Adipocyte (in vitro differentiated cells): ENCODE results near the gene SRC.

Experiments used
- DNase-seq: peaks from one replicate; pipeline ENCODE4 v3.0.0-alpha.2; 2015; ENCODE audit warnings: low read depth
- H3K27me3 ChIP-seq: replicated peaks from 2 replicates; pipeline ENCODE4 v1.7.0; 2013; ENCODE audit warnings: mild to moderate bottlenecking, low read length, moderate library complexity; ENCODE audit not compliant: control insufficient read depth, insufficient read depth
- H3K36me3 ChIP-seq: 2 replicates; pipeline ENCODE4 v1.7.0; 2013; ENCODE audit warnings: low read length, mild to moderate bottlenecking, moderate library complexity; ENCODE audit not compliant: control insufficient read depth, insufficient read depth, severe bottlenecking
- H3K4me1 ChIP-seq: 2 replicates; pipeline ENCODE4 v1.7.0; 2013; ENCODE audit warnings: mild to moderate bottlenecking, low read length, moderate library complexity; ENCODE audit not compliant: control insufficient read depth, insufficient read depth
- H3K4me3 ChIP-seq: 2 replicates; pipeline ENCODE4 v1.7.0; 2013; ENCODE audit warnings: mild to moderate bottlenecking, low read length, moderate library complexity
- H3K9ac ChIP-seq: 2 replicates; pipeline ENCODE4 v1.7.0; 2013; ENCODE audit warnings: mild to moderate bottlenecking, low read length, moderate library complexity
- H3K9me3 ChIP-seq: 2 replicates; pipeline ENCODE4 v1.7.0; 2013; ENCODE audit warnings: mild to moderate bottlenecking, low read length, moderate library complexity; ENCODE audit not compliant: control insufficient read depth

SRC gene

DNA sequence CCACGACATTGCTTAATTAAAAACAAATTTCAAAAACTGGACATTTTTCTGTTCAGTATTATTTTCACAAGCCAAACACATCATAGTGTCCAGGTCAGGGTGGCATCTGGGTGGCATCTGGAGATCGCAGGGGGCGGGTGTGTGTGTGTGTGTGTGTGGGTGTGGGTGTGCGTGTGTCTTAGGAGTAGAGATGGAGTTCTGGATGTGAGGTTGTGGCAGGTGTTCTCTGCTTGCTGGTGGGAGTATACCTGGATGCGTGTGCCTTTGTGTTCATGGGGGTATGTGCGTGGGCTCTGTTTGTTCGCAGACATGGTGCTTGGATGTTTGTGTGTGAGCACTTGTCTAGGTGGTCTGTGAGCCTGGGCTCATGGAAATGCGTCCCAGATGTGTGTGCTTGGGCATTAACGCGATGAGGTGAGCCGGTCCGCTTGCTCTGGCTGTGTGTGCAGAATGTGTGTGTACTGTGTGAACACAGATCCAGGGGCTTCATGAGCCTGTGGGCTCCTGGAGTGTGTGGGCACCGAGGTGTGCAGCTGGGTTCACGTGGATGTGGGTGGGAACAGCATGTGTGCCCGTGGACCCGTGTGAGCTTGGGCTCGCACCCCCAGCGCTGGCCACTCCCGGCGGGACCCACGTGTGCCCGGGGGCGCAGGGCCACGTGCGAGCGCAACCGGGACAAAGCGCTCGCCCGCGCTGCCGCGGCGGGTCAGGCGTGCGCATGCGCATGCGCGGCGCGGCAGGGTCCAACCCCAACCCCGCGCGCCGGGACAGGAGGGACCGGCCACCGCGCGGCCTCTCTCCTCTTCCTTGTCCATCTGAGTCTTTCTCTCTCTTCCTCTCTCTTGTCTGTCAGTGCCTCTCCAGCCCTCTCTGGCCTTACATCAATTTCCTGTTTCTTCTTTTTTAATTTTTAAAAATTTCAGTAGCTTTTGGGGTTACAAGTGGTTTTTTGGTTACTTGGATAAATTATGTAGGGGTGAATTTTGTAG lies 60.4 kb downstream of the SRC start:
- peak; percentile 76 for DNase-seq

DNA sequence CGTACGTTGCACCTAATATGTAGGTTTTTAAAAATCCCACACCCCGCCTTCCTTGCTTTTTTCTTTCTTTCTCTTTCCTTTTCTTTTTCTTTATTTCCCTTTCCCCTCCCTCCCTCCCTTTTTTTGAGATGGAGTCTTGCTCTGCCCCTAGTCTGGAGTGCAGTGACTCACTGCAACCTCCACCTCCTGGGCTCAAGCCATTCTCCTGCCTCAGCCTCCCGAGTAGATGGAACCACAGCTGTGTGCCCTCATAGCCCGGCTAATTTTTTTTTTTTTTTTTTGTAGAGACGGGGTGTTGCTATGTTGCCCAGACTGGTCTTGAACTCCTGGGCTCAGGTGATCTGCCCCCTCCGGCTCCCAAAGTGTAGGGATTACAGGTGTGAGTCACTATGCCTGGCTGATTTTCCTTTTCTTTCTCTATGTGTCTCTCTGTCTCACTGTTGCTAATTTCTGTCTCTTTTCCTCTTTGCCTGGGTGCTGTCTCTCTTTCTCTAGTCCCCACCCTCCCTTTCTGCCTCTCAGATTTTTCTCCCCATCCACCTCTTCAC lies 61.2 kb downstream of the SRC start:
- peaks cover 25% of the 10 kb centered on the region for H3K27me3 ChIP-seq
- peak overlapping the region; percentile 75 for H3K4me3 ChIP-seq
- DNase-seq, result no peak
- peaks cover 24% of the 10 kb centered on the region for H3K4me1 ChIP-seq
- peaks cover 14% of the 10 kb centered on the region for H3K36me3 ChIP-seq
- H3K9ac ChIP-seq, result peak overlapping the region; percentile 64
- H3K9me3 ChIP-seq, result no peaks in the 10 kb centered on the region

More for the DNA sequence above, 60.4 kb downstream of the SRC start:
- Histone ChIP-seq H3K4me1 (peaks cover 20% of the 10 kb centered on the region), H3K9ac (peak overlapping the region; percentile 64), H3K36me3 (peaks cover 20% of the 10 kb centered on the region), H3K27me3 (peaks cover 24% of the 10 kb centered on the region), H3K9me3 (no peaks in the 10 kb centered on the region), H3K4me3 (peak overlapping the region; percentile 75)

- peaks cover 9% of the 10 kb centered on the region for H3K36me3 ChIP-seq
- H3K9ac ChIP-seq, result no peak overlapping the region
- no peak overlapping the region for H3K4me3 ChIP-seq
- peaks cover 25% of the 10 kb centered on the region for H3K27me3 ChIP-seq
- peaks cover 28% of the 10 kb centered on the region for H3K4me1 ChIP-seq
- no peak for DNase-seq
- H3K9me3 ChIP-seq, result no peaks in the 10 kb centered on the region
Observed at GRCh38 chr20:37407573-37408002, 61.6 kb downstream of the SRC start.

GRCh38 chr20:37408302-37409193 lies 62.6 kb downstream of the SRC start:
- Histone ChIP-seq H3K27me3 (peaks cover 30% of the 10 kb centered on the region), H3K9ac (no peak overlapping the region), H3K4me3 (no peak overlapping the region), H3K4me1 (peaks cover 28% of the 10 kb centered on the region), H3K36me3 (no peaks in the 10 kb centered on the region), H3K9me3 (no peaks in the 10 kb centered on the region)
- DNase-seq, result no peak

- no peak for DNase-seq
- Histone ChIP-seq H3K27me3 (peaks cover 47% of the 10 kb centered on the region), H3K4me3 (peak overlapping the region; percentile 77), H3K36me3 (no peaks in the 10 kb centered on the region), H3K9me3 (no peaks in the 10 kb centered on the region), H3K4me1 (peaks cover 22% of the 10 kb centered on the region), H3K9ac (peak overlapping the region; percentile 37)
Observed at GRCh38 chr20:37411408-37412219, 65.7 kb downstream of the SRC start.

DNA sequence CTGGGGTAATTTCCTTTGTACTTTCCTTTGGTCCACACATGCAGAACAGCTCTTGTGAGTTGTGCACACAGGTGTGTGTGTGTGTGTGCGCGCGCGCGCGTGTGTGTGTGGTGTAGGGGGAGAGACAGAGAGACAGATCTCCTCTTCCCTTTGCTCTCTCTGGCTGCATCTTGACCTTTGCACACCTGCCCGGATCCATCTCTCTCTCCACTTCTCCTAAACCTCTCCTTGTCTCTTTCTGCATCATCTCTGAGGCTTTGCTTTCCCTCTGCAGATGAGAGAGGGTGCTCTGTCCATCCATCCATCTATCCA lies 67.0 kb downstream of the SRC start:
- H3K9me3 ChIP-seq, result no peaks in the 10 kb centered on the region
- peaks cover 51% of the 10 kb centered on the region for H3K27me3 ChIP-seq
- no peak overlapping the region for H3K4me3 ChIP-seq
- no peak overlapping the region for H3K9ac ChIP-seq
- H3K4me1 ChIP-seq, result peaks cover 13% of the 10 kb centered on the region
- no peaks in the 10 kb centered on the region for H3K36me3 ChIP-seq
- no peak for DNase-seq

DNA sequence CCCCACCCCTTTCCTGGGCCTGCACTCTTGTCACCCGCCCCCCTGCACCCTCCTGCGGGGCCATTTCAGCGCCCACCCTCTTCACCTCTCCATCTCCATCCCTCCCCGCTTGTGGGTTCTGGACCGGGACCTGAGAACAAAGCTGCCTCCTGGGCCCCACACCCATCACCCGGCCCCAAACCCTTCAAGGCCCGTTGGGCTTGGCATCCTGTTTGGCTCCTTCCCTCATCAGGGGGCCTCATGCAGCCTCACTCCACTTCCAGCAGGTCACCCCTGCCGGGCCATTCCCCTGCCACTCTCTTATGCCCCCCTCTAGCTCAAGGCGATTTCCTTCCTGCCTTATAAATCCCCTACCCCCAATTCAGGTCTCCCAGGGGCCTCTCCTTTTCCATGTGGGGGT lies 67.4 kb downstream of the SRC start:
- peaks cover 11% of the 10 kb centered on the region for H3K4me1 ChIP-seq

GRCh38 chr20:37414224-37415035 lies 68.5 kb downstream of the SRC start:
- Histone ChIP-seq H3K36me3 (no peaks in the 10 kb centered on the region), H3K4me1 (peaks cover 8% of the 10 kb centered on the region), H3K9me3 (no peaks in the 10 kb centered on the region), H3K9ac (no peak overlapping the region), H3K27me3 (peaks cover 49% of the 10 kb centered on the region), H3K4me3 (no peak overlapping the region)
- DNase-seq, result no peak

More for the DNA sequence above, 67.4 kb downstream of the SRC start:
- Histone ChIP-seq H3K27me3 (peaks cover 55% of the 10 kb centered on the region), H3K36me3 (no peaks in the 10 kb centered on the region), H3K4me3 (no peak overlapping the region), H3K9me3 (no peaks in the 10 kb centered on the region), H3K9ac (no peak overlapping the region)
- no peak for DNase-seq

GRCh38 chr20:37415118-37416085 lies 69.5 kb downstream of the SRC start:
- H3K27me3 ChIP-seq, result peaks cover 44% of the 10 kb centered on the region
- peaks cover 8% of the 10 kb centered on the region for H3K4me1 ChIP-seq
- no peak for DNase-seq
- no peaks in the 10 kb centered on the region for H3K36me3 ChIP-seq
- H3K9me3 ChIP-seq, result no peaks in the 10 kb centered on the region
- no peak overlapping the region for H3K4me3 ChIP-seq
- H3K9ac ChIP-seq, result no peak overlapping the region
